GM21367 (cell line): ENCODE results near the gene IMMP1L.

Experiments
- ATAC-seq: cut with Tn5 transposase; IDR thresholded peaks from one replicate; pipeline ENCODE4 v1.9.1; 2021; ENCODE audit not compliant: unreplicated experiment

IMMP1L gene

DNA sequence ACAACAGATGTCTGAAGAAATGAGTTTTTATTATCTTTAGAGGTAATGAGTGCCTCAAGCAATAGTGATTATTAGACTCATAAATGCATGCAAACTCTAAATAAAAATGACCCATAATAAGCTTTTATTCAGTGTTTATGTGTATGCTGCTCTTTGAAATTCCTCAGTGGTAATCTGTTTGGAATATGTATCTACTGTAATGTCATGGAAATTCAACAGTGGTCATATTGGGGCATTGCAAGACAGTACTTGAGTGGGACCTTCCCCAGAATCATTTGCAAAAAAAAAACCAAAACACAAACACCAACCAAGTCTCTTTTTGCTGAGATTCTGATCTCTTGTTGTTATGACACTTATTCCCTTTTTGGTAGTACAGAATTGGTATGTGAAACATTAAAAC is 104.8 kb downstream of the IMMP1L start:
- no peak for ATAC-seq

GRCh38 chr11:31397239-31397834 is 112.1 kb downstream of the IMMP1L start:
- no peak for ATAC-seq

GRCh38 chr11:31387379-31387778 is 122.0 kb downstream of the IMMP1L start:
- no peak for ATAC-seq

DNA sequence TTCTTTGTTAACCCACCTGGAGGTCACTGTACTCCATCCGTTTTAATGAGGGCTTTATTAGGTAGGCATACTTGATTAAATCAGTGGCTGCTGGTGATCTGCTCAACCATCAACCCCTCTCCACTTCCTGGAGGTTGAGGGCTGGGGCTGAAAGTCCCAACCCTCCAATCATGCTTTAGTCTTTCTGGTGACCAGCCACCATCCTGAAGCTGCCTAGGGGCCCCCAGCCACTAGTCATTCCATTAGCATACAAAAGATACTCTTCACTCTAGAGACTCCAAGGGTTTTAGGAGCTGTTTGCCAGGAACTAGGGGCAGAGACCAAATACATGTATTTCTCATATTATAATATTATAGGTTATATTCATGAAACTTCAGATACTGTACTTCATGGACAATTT is 126.3 kb downstream of the IMMP1L start:
- no peak for ATAC-seq
